Liver (tissue), 9 donors: Measurements from ENCODE around the gene DSG2. TPM values are rescaled to one million over a fixed set of nuclear protein-coding genes. Genes with fewer than 3 reads are reported as not detected.
A peak's percentile ranks its signal among the peaks of the same experiment; 100 is the strongest.
"Not testable (repeated sequence)": the region's sequence is repeated elsewhere in the genome, so short reads cannot be mapped to it uniquely, and the experiment has no call there.

ENCODE experiments used
- DNase-seq: peaks from one replicate; pipeline ENCODE4 v3.0.0-alpha.2; 2017; ENCODE audit warnings: low spot score
- H3K27ac ChIP-seq, 2 donors: one replicate each; pipeline ENCODE4 v1.7.0; 2013; ENCODE audit warnings: inconsistent platforms in 2 of 2, low read length in 2 of 2, control low read depth in 1 of 2, low read depth in 1 of 2, mild to moderate bottlenecking in 1 of 2
- H3K27me3 ChIP-seq, 4 donors: one replicate each; pipeline versions ENCODE4 v1.6.1 to v1.7.0; 2013; ENCODE audit warnings: low read length in 3 of 4, inconsistent platforms in 1 of 4, mild to moderate bottlenecking in 1 of 4, moderate library complexity in 1 of 4; ENCODE audit not compliant: control insufficient read depth in 4 of 4, insufficient read depth in 4 of 4
- H3K36me3 ChIP-seq, 4 donors: one replicate each; pipeline versions ENCODE4 v1.6.1 to v1.7.0; 2013; ENCODE audit warnings: low read length in 3 of 4, mild to moderate bottlenecking in 3 of 4, low read depth in 1 of 4, moderate library complexity in 1 of 4; ENCODE audit not compliant: control insufficient read depth in 4 of 4, insufficient read depth in 3 of 4
- H3K4me1 ChIP-seq, 4 donors: one replicate each; pipeline versions ENCODE4 v1.6.1 to v1.7.0; 2013; ENCODE audit warnings: low read length in 3 of 4, mild to moderate bottlenecking in 3 of 4, moderate library complexity in 1 of 4; ENCODE audit not compliant: control insufficient read depth in 4 of 4, insufficient read depth in 4 of 4
- H3K4me3 ChIP-seq, 3 donors: one replicate each; pipeline versions ENCODE4 v1.6.1 to v1.7.0; 2013; ENCODE audit warnings: low read length in 3 of 3, control low read depth in 1 of 3, low read depth in 1 of 3, mild to moderate bottlenecking in 1 of 3
- H3K9ac ChIP-seq, 2 donors: one replicate each; pipeline ENCODE4 v1.7.0; 2013; ENCODE audit warnings: low read length in 2 of 2, mild to moderate bottlenecking in 2 of 2, moderate library complexity in 2 of 2, control low read depth in 1 of 2, low read depth in 1 of 2
- H3K9me3 ChIP-seq, 4 donors: one replicate each; pipeline versions ENCODE4 v1.6.1 to v1.7.0; 2013; ENCODE audit warnings: low read length in 3 of 4; ENCODE audit not compliant: control insufficient read depth in 4 of 4
- CTCF ChIP-seq: fragments of 150-350 bp; IDR thresholded peaks from 2 replicates; pipeline ENCODE4 v1.5.1; 2017; ENCODE audit warnings: improper control_type of control experiment, low read depth, low read length; ENCODE audit not compliant: missing input control
- FOXA1 ChIP-seq: IDR thresholded peaks from 2 replicates; pipeline ENCODE4 v1.6.1; 2016; ENCODE audit warnings: antibody characterized with exemption
- FOXA2 ChIP-seq: IDR thresholded peaks from 2 replicates; pipeline ENCODE4 v1.6.1; 2016; ENCODE audit warnings: antibody characterized with exemption
- GABPA ChIP-seq, 2 donors: IDR thresholded peaks in 1 of 2; conservative IDR thresholded peaks in 1 of 2; 2 replicates each; pipeline ENCODE4 v1.6.1; 2016; ENCODE audit warnings: antibody characterized with exemption in 2 of 2, mild to moderate bottlenecking in 1 of 2, moderate library complexity in 1 of 2
- HNF4A ChIP-seq, 2 donors: conservative IDR thresholded peaks; 2 replicates each; pipeline ENCODE4 v1.6.1; 2016; ENCODE audit warnings: antibody characterized with exemption in 2 of 2, mild to moderate bottlenecking in 2 of 2
- JUND ChIP-seq, 2 donors: IDR thresholded peaks; 2 replicates each; pipeline ENCODE4 v1.6.1; 2016; ENCODE audit warnings: antibody characterized with exemption in 2 of 2
- MAX ChIP-seq: IDR thresholded peaks from 2 replicates; pipeline ENCODE4 v1.6.1; 2016; ENCODE audit warnings: antibody characterized with exemption
- REST ChIP-seq: IDR thresholded peaks from 2 replicates; pipeline ENCODE4 v1.6.1; 2016; ENCODE audit warnings: antibody characterized with exemption, mild to moderate bottlenecking
- RXRA ChIP-seq, 2 donors: IDR thresholded peaks; 2 replicates each; pipeline ENCODE4 v1.6.1; 2017 to 2018; ENCODE audit warnings: antibody characterized with exemption in 2 of 2, mild to moderate bottlenecking in 1 of 2
- SP1 ChIP-seq: IDR thresholded peaks from 2 replicates; pipeline ENCODE4 v1.6.1; 2018; ENCODE audit warnings: antibody characterized with exemption, mild to moderate bottlenecking
- YY1 ChIP-seq: IDR thresholded peaks from 2 replicates; pipeline ENCODE4 v1.6.1; 2016; ENCODE audit warnings: antibody characterized with exemption, mild to moderate bottlenecking
- WGBS: extraction: QIAGEN DNeasy Blood & Tissue Kit; methylation state at CpG from one replicate; pipeline ENCODE4 v1.1.7; 2013; 5-methylcytosine and 5-hydroxymethylcytosine counted together
- polyA plus RNA-seq, 2 donors: library from polyadenylated mRNA; stranded (reverse) in 1 of 2; unstranded in 1 of 2; fragments of 200-250 nt in 1 of 2; fragments of >200 nt in 1 of 2; fragmentation: Nextera tagmentation in 1 of 2; extraction: Ambion mirVana in 1 of 2; gene quantifications; one replicate each; pipeline versions ENCODE4 v1.2.1 to v1.2.3, GENCODE V29; 2013 to 2015
- total RNA-seq, 2 donors: library from RNA; depleted of rRNA; stranded (reverse); fragments of >200 nt; gene quantifications; one replicate each; pipeline ENCODE4 v1.2.3, GENCODE V29; 2014
- donor health status: healthy.
- donor health status: healthy.
- donor health status: healthy.
- donor health status: healthy.
- donor health status: healthy.

DSG2 gene
- total and polyA plus RNA-seq, 4 donors = 5.4 to 13.9 (median 9.6) TPM

- Histone ChIP-seq H3K9me3 (no peaks in the 10 kb centered on the region), H3K27ac (no peak overlapping the region), H3K4me3 (no peak overlapping the region), H3K27me3 (no peaks in the 10 kb centered on the region), H3K4me1 (peaks cover 0 to 4% (median 0%) of the 10 kb centered on the region in 4 donors), H3K9ac (no peak overlapping the region), H3K36me3 (no peaks in the 10 kb centered on the region)
- WGBS = 92% methylated on average over 7 of the region's 7 CpGs
- TF ChIP-seq FOXA1 (no peak), FOXA2 (no peak), GABPA (IDR thresholded peaks at IDR 0.05 in 1 of 2, conservative IDR thresholded peaks at IDR 0.05 in 1 of 2) (no peak), MAX (no peak)
- no peak for DNase-seq
Observed at GRCh38 chr18:31493171-31493570, 4.8 kb upstream of the DSG2 start.

- Histone ChIP-seq H3K27ac (no peak overlapping the region), H3K36me3 (no peaks in the 10 kb centered on the region), H3K4me3 (no peak overlapping the region), H3K27me3 (no peaks in the 10 kb centered on the region), H3K4me1 (peaks cover 0 to 4% (median 0%) of the 10 kb centered on the region in 4 donors), H3K9me3 (no peaks in the 10 kb centered on the region), H3K9ac (no peak overlapping the region)
- DNase-seq = no peak
- TF ChIP-seq HNF4A (conservative IDR thresholded peaks at IDR 0.05) = no peak
Observed at GRCh38 chr18:31493941-31494340, 4.0 kb upstream of the DSG2 start.

DNA sequence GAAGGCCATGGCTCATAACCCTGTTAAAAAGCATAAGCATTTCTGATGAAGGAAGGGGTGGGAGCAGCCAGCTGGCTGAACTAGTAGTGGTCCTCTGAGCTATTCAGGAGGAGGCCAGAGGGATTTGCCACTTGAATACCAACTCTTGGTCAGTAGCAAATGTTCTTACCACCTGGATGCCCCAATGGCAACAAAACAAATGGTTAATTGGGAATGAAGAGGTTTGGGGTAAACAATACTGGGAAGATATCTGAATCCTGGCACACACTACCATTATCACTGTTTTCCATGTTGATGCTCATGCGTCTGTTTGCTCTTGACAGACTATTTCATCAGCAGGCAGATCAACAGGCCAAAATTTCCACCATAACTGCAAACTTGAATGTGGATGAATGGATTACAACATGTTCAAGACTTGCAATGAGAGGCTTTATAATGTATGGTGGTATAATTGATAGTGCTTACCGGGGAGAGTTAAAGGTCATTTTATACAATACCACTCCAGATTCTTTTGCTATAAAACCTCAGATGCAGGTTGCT is 3.2 kb upstream of the DSG2 start:
- not testable (repeated sequence) for H3K9ac ChIP-seq, H3K27ac ChIP-seq, H3K4me3 ChIP-seq, H3K27me3 ChIP-seq, DNase-seq, H3K36me3 ChIP-seq, H3K4me1 ChIP-seq, H3K9me3 ChIP-seq
- TF ChIP-seq JUND (IDR thresholded peaks at IDR 0.05) (peak in 1 of 2 donors; percentile 13), YY1 (peak; percentile 14)
- WGBS = 60% methylated on average over 2 of the region's 2 CpGs

- Histone ChIP-seq H3K4me1 (peaks cover 0 to 4% (median 3%) of the 10 kb centered on the region in 4 donors), H3K27me3 (no peaks in the 10 kb centered on the region), H3K36me3 (no peaks in the 10 kb centered on the region), H3K9me3 (no peaks in the 10 kb centered on the region), H3K27ac (peak overlapping the region; percentile 67 to 76), H3K4me3 (peak overlapping the region; percentile 8 to 71 (median 68)), H3K9ac (no peak overlapping the region)
- no peak for DNase-seq
- TF ChIP-seq JUND (IDR thresholded peaks at IDR 0.05) = no peak
- TF ChIP-seq RXRA (IDR thresholded peaks at IDR 0.05) = no peak
- TF ChIP-seq HNF4A (conservative IDR thresholded peaks at IDR 0.05) = no peak
- no peak for TF ChIP-seq REST
- no peak for TF ChIP-seq CTCF
- TF ChIP-seq YY1 = no peak
- no peak for TF ChIP-seq MAX
- no peak for TF ChIP-seq SP1
- 16% methylated on average over 25 of the region's 25 CpGs for WGBS
Observed at GRCh38 chr18:31497404-31497835, 557 bp upstream of the DSG2 start.
